Muscle of leg (tissue), 11 donors: ENCODE measurements around the gene CCDC88B. TPM values are rescaled to one million over a fixed set of nuclear protein-coding genes. Genes with fewer than 3 reads are reported as not detected.

Source experiments
- DNase-seq: peaks from one replicate; pipeline ENCODE4 v3.0.0; 2013
- H3K27ac ChIP-seq: one replicate; pipeline ENCODE4 v1.5.1; 2013; ENCODE audit warnings: mild to moderate bottlenecking, low read length, control low read depth
- H3K27me3 ChIP-seq: one replicate; pipeline ENCODE4 v1.6.1; 2013; ENCODE audit warnings: low read length; ENCODE audit not compliant: control insufficient read depth, insufficient read depth
- H3K36me3 ChIP-seq: one replicate; pipeline ENCODE4 v1.6.1; 2013; ENCODE audit warnings: low read length; ENCODE audit not compliant: control insufficient read depth, insufficient read depth
- H3K4me1 ChIP-seq: one replicate; pipeline ENCODE4 v1.6.1; 2013; ENCODE audit warnings: low read length; ENCODE audit not compliant: control insufficient read depth, insufficient read depth
- H3K4me3 ChIP-seq: one replicate; pipeline ENCODE4 v1.5.1; 2013; ENCODE audit warnings: low read length, control low read depth
- H3K9me3 ChIP-seq: replicated peaks from 2 replicates; pipeline ENCODE4 v1.6.1; 2013; ENCODE audit warnings: low read depth, low read length; ENCODE audit not compliant: control insufficient read depth
- WGBS: methylation state at CpG from one replicate; pipeline ENCODE4 v1.1.5; 2013; ENCODE audit warnings: missing lambda C conversion rate; ENCODE audit not compliant: insufficient coverage; 5-methylcytosine and 5-hydroxymethylcytosine counted together
- polyA plus RNA-seq, 8 donors: library from polyadenylated mRNA; unstranded; fragments of 120-200 nt; gene quantifications; one replicate each; pipeline versions ENCODE4 v1.2.1 to v1.2.3, GENCODE V29; 2013; ENCODE audit warnings: inconsistent platforms in 1 of 8, low replicate concordance in 1 of 8; ENCODE audit not compliant: insufficient read length in 8 of 8, insufficient read depth in 1 of 8
- total RNA-seq: library from RNA; stranded (reverse); fragments of 120-200 nt; gene quantifications from one replicate; pipeline ENCODE4 v1.2.4, GENCODE V29; 2013

The CCDC88B gene
- total and polyA plus RNA-seq, 9 donors, result 2.8 to 5.6 (median 4.4) TPM

DNA sequence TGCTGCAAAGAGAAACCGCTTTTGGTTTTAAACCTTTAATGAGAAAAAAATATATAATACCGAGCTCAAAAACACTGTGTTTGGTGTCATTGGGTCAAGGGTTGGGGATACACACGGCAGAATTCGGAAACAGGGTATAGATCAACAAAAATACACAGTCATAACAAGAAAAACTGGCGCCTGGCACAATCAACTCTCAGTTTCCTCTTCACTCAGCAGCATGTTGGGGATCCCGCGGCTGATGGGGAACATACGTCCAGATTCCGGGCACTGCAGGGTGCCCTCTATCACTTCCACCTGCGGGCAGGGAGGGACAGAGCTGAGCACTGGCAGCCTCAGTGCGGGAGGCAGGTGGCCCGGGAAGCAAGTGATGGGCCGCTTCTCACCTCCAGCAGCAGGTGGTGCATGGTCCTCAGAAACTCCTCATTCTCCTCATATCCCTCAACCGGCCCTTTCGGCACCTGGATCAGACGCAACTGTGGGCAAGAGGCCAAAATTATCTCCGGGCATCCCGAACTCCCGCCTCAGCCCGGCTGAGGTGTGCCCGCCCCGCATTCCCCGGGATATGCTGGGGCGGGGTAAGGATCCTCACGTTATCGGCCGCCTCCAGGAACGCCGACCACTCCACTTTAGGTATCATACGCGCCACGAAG lies 23.2 kb upstream of the CCDC88B start:
- no peaks in the 10 kb centered on the region for H3K9me3 ChIP-seq
- peak overlapping the region; percentile 99 for H3K4me3 ChIP-seq
- DNase-seq, result peak; percentile 57
- WGBS, result 1% methylated on average over 26 of the region's 32 CpGs
- H3K4me1 ChIP-seq, result peaks cover 36% of the 10 kb centered on the region
- peaks cover 45% of the 10 kb centered on the region for H3K36me3 ChIP-seq
- H3K27me3 ChIP-seq, result no peaks in the 10 kb centered on the region
- H3K27ac ChIP-seq, result peak overlapping the region; percentile 100

DNA sequence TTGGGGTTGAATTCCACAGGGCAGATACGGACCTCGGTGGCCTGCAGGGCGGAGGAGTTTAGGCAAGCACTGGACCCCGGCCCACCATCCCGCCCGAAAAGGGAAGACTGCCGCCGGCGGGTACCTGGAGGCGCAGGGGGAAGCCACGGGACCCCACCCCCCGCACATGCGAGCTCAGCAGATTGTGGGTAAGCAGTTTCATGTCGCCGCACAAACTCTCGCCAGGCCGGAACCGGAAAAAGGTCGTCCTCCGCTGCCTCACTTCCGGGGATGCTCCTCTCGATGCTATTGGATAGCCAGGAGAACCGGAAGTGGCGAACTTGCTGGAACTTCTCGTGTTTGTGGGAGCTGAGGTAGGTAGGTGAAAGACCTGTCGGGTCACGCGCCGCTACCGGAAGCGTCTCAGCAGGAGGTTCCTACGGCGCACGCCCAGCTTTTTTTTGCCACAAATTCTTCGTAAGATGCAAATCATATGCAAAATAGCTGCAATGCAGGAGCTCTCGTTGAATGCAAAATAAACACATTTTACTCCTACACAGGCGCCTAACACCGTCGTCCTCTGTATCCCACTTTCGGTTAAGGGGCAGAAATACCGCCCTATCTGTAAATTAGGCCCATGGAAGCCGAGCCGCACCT lies 22.6 kb upstream of the CCDC88B start, which contains the start of gene TRMT112:
Gene TRMT112 (minus strand): TSS at position 235 of the 636 bp plus-strand sequence. CDS start 33 bp downstream, at position 202.
- peaks cover 36% of the 10 kb centered on the region for H3K4me1 ChIP-seq
- peak within 1 kb of the TSS; percentile 99 for H3K4me3 ChIP-seq
- H3K9me3 ChIP-seq, result no peaks in the 10 kb centered on the region
- no peaks in the 10 kb centered on the region for H3K27me3 ChIP-seq
- peaks cover 47% of the 10 kb centered on the region for H3K36me3 ChIP-seq
- H3K27ac ChIP-seq, result peak within 1 kb of the TSS; percentile 100
- under 1% methylated on average over 43 of the region's 43 CpGs for WGBS
- DNase-seq, result peak; percentile 99

DNA sequence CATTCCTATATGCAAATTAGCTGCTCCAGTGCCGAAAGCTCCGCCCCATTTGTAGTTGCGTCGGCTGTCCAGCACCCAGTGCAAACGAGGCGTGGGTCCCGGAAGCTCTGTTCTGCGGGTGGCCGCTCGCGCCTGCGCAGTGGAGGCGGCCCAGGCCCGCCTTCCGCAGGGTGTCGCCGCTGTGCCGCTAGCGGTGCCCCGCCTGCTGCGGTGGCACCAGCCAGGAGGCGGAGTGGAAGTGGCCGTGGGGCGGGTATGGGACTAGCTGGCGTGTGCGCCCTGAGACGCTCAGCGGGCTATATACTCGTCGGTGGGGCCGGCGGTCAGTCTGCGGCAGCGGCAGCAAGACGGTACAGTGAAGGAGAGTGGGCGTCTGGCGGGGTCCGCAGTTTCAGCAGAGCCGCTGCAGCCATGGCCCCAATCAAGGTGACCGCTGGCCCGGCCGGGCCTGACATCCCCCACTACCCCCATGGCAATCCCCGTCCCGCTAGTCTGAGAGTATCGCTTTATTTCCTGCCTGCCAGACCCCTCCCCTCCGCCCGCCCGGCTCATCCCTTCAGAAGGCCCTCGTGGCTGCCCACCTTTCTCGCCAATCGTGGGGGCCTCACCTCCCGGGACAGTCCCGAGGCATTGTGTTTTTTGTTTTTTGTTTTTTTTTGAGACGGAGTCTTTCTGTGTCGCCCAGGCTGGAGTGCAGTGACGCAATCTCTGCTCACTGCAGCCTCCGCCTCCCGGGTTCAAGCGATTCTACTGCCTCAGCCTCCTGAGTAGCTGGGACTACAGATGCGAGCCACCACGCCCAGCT lies 21.8 kb upstream of the CCDC88B start, which contains the start of gene PRDX5:
Gene PRDX5 (plus strand): TSS at position 161 of the 805 bp plus-strand sequence. CDS start 95 bp downstream, at position 256.
- Histone ChIP-seq H3K36me3 (peaks cover 45% of the 10 kb centered on the region), H3K4me1 (peaks cover 34% of the 10 kb centered on the region), H3K27ac (peak within 1 kb of the TSS; percentile 100), H3K4me3 (peak within 1 kb of the TSS; percentile 99), H3K9me3 (no peaks in the 10 kb centered on the region), H3K27me3 (no peaks in the 10 kb centered on the region)
- WGBS, result under 1% methylated on average over 47 of the region's 61 CpGs
- peak; percentile 99 for DNase-seq

DNA sequence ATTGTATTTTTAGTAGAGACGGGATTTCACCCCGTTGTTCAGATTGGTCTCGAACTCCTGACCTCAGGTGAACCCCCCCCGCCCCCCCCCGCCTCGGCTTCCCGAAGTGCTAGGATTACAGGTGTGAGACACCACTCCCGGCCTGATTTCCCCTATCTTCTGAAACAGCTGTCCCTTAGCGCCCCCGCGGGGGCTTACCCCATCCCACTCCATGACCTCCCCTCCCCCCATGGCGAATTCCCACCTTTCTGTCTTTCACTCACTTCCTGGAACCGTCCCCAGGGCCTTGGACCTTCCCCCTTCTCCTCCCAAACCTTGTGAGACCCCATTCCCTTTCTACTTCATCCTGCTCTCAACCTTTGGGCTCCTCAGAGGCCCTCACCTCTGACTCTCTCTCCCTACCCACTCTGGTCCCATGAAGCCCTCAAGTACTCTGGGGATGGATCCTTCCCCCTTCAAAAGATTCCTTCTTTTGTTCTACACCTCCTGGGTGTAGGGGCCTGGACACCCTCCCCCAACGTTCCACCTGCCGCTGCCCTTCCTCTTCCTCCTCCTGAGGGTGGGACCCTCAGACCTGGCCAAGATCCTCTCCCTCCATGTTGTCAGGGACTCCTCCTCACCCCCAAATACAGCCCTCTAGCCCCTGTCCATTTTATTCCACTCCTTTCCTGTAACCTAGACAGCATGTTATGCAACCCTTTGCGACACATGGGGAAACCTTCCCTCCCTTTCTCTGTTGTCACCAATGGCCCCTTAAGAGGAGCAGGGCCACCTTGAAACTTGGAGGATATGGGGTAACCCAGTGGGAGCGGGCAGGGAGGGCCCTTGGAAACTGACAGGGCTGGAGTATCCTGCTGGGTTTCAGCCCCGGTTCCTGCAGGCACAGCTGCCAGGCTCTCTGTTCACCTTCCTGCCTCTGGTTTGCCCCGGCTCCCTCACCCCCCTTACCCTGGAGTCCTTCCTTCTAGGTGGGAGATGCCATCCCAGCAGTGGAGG lies 20.9 kb upstream of the CCDC88B start:
- H3K27me3 ChIP-seq, result no peaks in the 10 kb centered on the region
- H3K9me3 ChIP-seq, result no peaks in the 10 kb centered on the region
- peak overlapping the region; percentile 91 for H3K27ac ChIP-seq
- peaks cover 25% of the 10 kb centered on the region for H3K4me1 ChIP-seq
- H3K36me3 ChIP-seq, result peaks cover 50% of the 10 kb centered on the region
- peak; percentile 49 for DNase-seq
- H3K4me3 ChIP-seq, result peak overlapping the region; percentile 99
- WGBS, result 15% methylated on average over 8 of the region's 19 CpGs

DNA sequence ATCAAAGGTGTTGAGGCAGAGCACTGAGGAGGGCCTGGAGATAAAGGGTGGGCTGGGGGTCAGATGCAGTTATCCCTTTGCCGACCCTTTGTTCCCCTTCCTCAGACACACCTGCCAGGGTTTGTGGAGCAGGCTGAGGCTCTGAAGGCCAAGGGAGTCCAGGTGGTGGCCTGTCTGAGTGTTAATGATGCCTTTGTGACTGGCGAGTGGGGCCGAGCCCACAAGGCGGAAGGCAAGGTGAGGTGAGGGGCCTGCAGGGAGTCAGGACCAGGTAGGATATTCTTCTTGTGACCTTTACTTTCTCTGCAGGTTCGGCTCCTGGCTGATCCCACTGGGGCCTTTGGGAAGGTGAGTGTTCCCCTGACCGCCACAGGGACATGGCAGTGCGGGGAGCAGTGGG lies 19.4 kb upstream of the CCDC88B start:
- 98% methylated on average over 5 of the region's 7 CpGs for WGBS

DNA sequence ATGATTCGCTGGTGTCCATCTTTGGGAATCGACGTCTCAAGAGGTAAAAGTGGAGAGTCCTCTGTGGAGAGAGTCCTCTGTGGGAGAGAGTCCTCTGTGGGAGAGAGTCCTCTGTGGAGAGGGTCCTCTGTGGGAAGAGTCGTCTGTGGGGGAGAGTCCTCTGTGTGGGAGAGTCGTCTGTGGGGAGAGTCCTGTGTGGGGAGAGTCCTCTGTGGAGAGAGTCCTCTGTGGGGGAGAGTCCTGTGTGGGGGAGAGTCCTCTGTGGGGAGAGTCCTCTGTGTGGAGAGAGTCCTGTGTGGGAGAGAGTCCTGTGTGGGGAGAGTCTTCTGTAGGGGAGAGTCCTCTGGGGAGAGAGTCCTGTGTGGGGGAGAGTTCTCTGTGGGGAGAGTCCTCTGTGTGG lies 19.0 kb upstream of the CCDC88B start:
- peaks cover 30% of the 10 kb centered on the region for H3K36me3 ChIP-seq
- DNase-seq, result no peak
- no peaks in the 10 kb centered on the region for H3K9me3 ChIP-seq
- H3K27me3 ChIP-seq, result no peaks in the 10 kb centered on the region
- H3K27ac ChIP-seq, result no peak overlapping the region
- H3K4me1 ChIP-seq, result peaks cover 21% of the 10 kb centered on the region
- H3K4me3 ChIP-seq, result no peak overlapping the region
- WGBS, result 83% methylated on average over 5 of the region's 5 CpGs

More for the DNA sequence above, 19.4 kb upstream of the CCDC88B start:
- H3K4me1 ChIP-seq, result peaks cover 22% of the 10 kb centered on the region
- H3K36me3 ChIP-seq, result peaks cover 35% of the 10 kb centered on the region
- no peak for DNase-seq
- H3K27me3 ChIP-seq, result no peaks in the 10 kb centered on the region
- no peak overlapping the region for H3K27ac ChIP-seq
- no peaks in the 10 kb centered on the region for H3K9me3 ChIP-seq
- no peak overlapping the region for H3K4me3 ChIP-seq

DNA sequence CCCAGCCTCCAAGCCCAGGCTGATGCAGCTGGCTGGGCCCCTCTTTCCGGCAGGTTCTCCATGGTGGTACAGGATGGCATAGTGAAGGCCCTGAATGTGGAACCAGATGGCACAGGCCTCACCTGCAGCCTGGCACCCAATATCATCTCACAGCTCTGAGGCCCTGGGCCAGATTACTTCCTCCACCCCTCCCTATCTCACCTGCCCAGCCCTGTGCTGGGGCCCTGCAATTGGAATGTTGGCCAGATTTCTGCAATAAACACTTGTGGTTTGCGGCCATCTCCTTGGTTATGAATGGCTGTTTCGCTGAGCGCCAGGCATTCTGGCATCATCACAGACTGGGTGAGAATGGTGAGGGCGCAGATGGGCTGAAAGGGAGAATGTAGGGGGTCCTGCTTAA lies 18.5 kb upstream of the CCDC88B start:
- DNase-seq, result no peak
- Histone ChIP-seq H3K36me3 (peaks cover 29% of the 10 kb centered on the region), H3K4me1 (peaks cover 17% of the 10 kb centered on the region), H3K27me3 (no peaks in the 10 kb centered on the region), H3K9me3 (no peaks in the 10 kb centered on the region), H3K27ac (no peak overlapping the region), H3K4me3 (no peak overlapping the region)
- WGBS, result 92% methylated on average over 4 of the region's 5 CpGs

DNA sequence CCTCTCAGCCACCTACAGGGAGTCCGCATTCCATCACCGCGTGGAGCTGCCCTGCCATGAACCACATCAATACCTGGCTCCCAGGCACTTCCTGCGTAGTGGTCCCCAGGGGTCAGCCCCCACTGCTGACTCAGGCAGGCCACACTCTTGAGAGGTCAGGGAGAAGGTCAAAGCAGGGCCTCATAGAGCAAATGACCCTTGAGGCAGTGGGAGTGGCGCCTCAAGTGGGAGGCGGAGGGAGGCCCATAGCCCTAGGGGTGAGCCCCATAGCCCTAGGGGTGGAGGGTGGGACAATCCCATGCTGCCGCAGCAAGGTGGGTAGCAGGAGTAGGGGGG lies 17.1 kb upstream of the CCDC88B start:
- H3K27ac ChIP-seq, result no peak overlapping the region
- WGBS, result 79% methylated on average over 2 of the region's 7 CpGs
- H3K36me3 ChIP-seq, result peaks cover 29% of the 10 kb centered on the region
- peaks cover 10% of the 10 kb centered on the region for H3K4me1 ChIP-seq
- H3K27me3 ChIP-seq, result no peaks in the 10 kb centered on the region
- H3K4me3 ChIP-seq, result no peak overlapping the region
- no peak for DNase-seq
- H3K9me3 ChIP-seq, result peaks cover 3% of the 10 kb centered on the region

DNA sequence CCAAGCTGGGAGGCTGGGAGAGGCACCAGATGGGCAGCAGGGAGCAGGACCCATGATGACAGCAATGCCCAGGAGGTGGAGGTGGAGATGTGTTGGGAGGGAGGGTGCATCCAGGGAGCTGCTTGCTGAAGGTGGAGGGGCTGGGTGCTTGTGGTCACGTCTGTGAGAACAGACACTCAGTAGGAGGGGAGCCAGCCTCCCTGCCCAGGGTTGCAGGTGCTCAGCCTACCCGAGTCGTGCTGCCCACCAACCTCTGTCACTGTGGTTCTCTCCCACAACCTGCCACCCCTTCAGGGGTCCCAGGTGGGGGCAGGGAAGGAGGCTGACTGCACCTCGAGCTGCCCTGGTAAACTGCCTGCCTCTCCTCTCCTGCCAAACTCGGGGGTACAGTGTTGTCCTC lies 16.6 kb upstream of the CCDC88B start:
- peaks cover 10% of the 10 kb centered on the region for H3K4me1 ChIP-seq
- WGBS, result 67% methylated on average over 2 of the region's 5 CpGs
- H3K27ac ChIP-seq, result no peak overlapping the region
- no peaks in the 10 kb centered on the region for H3K27me3 ChIP-seq
- no peak overlapping the region for H3K4me3 ChIP-seq
- H3K36me3 ChIP-seq, result peaks cover 29% of the 10 kb centered on the region
- no peak for DNase-seq
- peaks cover 3% of the 10 kb centered on the region for H3K9me3 ChIP-seq
